Endothelial cell of umbilical vein (primary cell): ENCODE results near the gene MCL1. TPM values are rescaled to one million over a fixed set of nuclear protein-coding genes. Genes with fewer than 3 reads are reported as not detected.

ENCODE experiments used
- BruUV-seq: library from RNA; stranded (reverse); fragments of 400-500 nt; replicated peaks from 2 replicates; lab custom pipeline; 2021; lab: Mats Ljungman, UMichigan
- CTCF ChIA-PET: fragments of 300-600, 350-600 bp; sonication (Branson Sonifier 250); formaldehyde crosslinking; loops from one replicate; lab custom pipeline; 2021; ENCODE audit warnings: antibody characterized with exemption, inconsistent platforms; lab: Charles Lee
- POLR2A ChIA-PET: fragments of 300-600, 350-600 bp; sonication (Branson Sonifier 250); formaldehyde crosslinking; loops from one replicate; lab custom pipeline; 2021; ENCODE audit warnings: antibody characterized with exemption, inconsistent platforms; lab: Charles Lee
- DNase-seq: peaks from one replicate; pipeline ENCODE4 v3.0.0-alpha.2; 2011; ENCODE audit warnings: low read depth, low spot score
- FAIRE-seq: peaks from 2 replicates; lab custom pipeline; 2011; peaks lifted over from hg19 to GRCh38; lab: Jason Lieb, UNC
- H2AFZ ChIP-seq: 2 replicates; pipeline ENCODE4 v1.6.0; 2012; ENCODE audit warnings: low read depth, low read length, control low read depth, inconsistent platforms
- H3K27ac ChIP-seq: 2 replicates; pipeline ENCODE4 v1.5.1; 2011; ENCODE audit warnings: low read depth, mild to moderate bottlenecking, control low read depth, low read length, moderate library complexity; ENCODE audit not compliant: insufficient read depth
- H3K27me3 ChIP-seq, 2 experiments: 2 replicates each; pipeline versions ENCODE4 v1.6.0 to v1.6.1; 2011; ENCODE audit warnings: low read length in 2 of 2, mixed read lengths in 1 of 2; ENCODE audit not compliant: control insufficient read depth in 2 of 2, insufficient read depth in 2 of 2
- H3K36me3 ChIP-seq, 2 experiments: 2 replicates in 1 of 2; 3 replicates in 1 of 2; pipeline ENCODE4 v1.5.1; 2011; ENCODE audit warnings: low read length in 2 of 2, mild to moderate bottlenecking in 1 of 2, moderate library complexity in 1 of 2; ENCODE audit not compliant: control insufficient read depth in 2 of 2, insufficient read depth in 2 of 2; ENCODE audit errors: extremely low read depth in 1 of 2
- H3K4me1 ChIP-seq: 3 replicates; pipeline ENCODE4 v1.5.1; 2011; ENCODE audit warnings: mild to moderate bottlenecking, low read length; ENCODE audit not compliant: control insufficient read depth, insufficient read depth; ENCODE audit errors: extremely low read depth
- H3K4me2 ChIP-seq: 2 replicates; pipeline ENCODE4 v1.6.1; 2011; ENCODE audit warnings: low read length, control low read depth, mixed read lengths; ENCODE audit not compliant: insufficient read depth
- H3K4me3 ChIP-seq, 3 experiments: fragments of 200-600 bp in 1 of 3; sonication (generic), shearing (Covaris generic) in 1 of 3; replicated peaks in 1 of 3; 2 replicates each; pipeline ENCODE4 v1.5.1; 2011 to 2016; ENCODE audit warnings: control low read depth in 3 of 3, low read length in 3 of 3, mild to moderate bottlenecking in 2 of 3, inconsistent platforms in 1 of 3, low read depth in 1 of 3, moderate library complexity in 1 of 3; ENCODE audit not compliant: insufficient read depth in 1 of 3
- H3K79me2 ChIP-seq: 2 replicates; pipeline ENCODE4 v1.6.0; 2012; ENCODE audit warnings: low read length, inconsistent platforms; ENCODE audit not compliant: control insufficient read depth, insufficient read depth
- H3K9ac ChIP-seq: replicated peaks from 2 replicates; pipeline ENCODE3; 2011; ENCODE audit warnings: low read length, control low read depth; ENCODE audit not compliant: insufficient read depth; ENCODE audit errors: extremely low read depth
- H3K9me1 ChIP-seq: replicated peaks from 3 replicates; pipeline ENCODE4 v1.6.0; 2011; ENCODE audit warnings: mild to moderate bottlenecking, low read length; ENCODE audit not compliant: control insufficient read depth, insufficient read depth; ENCODE audit errors: extremely low read depth
- H3K9me3 ChIP-seq: replicated peaks from 2 replicates; pipeline ENCODE4 v1.5.1; 2012; ENCODE audit warnings: low read length, inconsistent platforms; ENCODE audit not compliant: control insufficient read depth, insufficient read depth
- H4K20me1 ChIP-seq: replicated peaks from 2 replicates; pipeline ENCODE3; 2011; ENCODE audit warnings: mild to moderate bottlenecking, low read length; ENCODE audit not compliant: control insufficient read depth, insufficient read depth; ENCODE audit errors: extremely low read depth
- GATA2 ChIP-seq: IDR thresholded peaks from 2 replicates; pipeline ENCODE4 v1.7.0; 2011; ENCODE audit warnings: low read depth, mild to moderate bottlenecking, moderate library complexity, mixed read lengths, low read length; ENCODE audit not compliant: insufficient read length, insufficient read depth
- JUN ChIP-seq: IDR thresholded peaks from 2 replicates; pipeline ENCODE4 v1.6.1; 2011; ENCODE audit warnings: borderline replicate concordance, low read depth; ENCODE audit not compliant: insufficient read length, insufficient read depth
- POLR2A ChIP-seq: IDR thresholded peaks from 2 replicates; pipeline ENCODE4 v1.6.1; 2012; ENCODE audit warnings: low read depth, mild to moderate bottlenecking, control low read depth, low read length
- POLR2AphosphoS5 ChIP-seq: IDR thresholded peaks from 2 replicates; pipeline ENCODE4 v1.6.1; 2012; ENCODE audit warnings: low read depth, mild to moderate bottlenecking, control low read depth, low read length, moderate library complexity; ENCODE audit not compliant: insufficient read depth
- dilution Hi-C: fragments of 300-500 bp; cut with MboI; formaldehyde crosslinking; loops from one replicate; pipeline ENCODE4 v1.15.0; 2019; ENCODE audit warnings: low sequenced_read_pairs; ENCODE audit not compliant: extremely low pct_ligation_motif_present
- intact Hi-C: fragments of 100-400 bp; cut with micrococcal nuclease; formaldehyde crosslinking; loops from one replicate; pipeline ENCODE4 v1.10.0; 2022
- polyA plus RNA-seq, 4 experiments: library from polyadenylated mRNA; depleted of rRNA in 3 of 4; stranded (reverse) in 3 of 4; unstranded in 1 of 4; fragments of >200 nt; gene quantifications; 2 replicates each; pipeline versions ENCODE4 v1.2.1 to v1.2.3, GENCODE V29; 2011 to 2012; ENCODE audit warnings: missing spikeins in 1 of 4
- total RNA-seq: library from RNA; stranded (reverse); gene quantifications from 2 replicates; pipeline ENCODE4 v1.2.3, GENCODE V29; 2021
- TF ChIP-seq, protein P1 (sequence below): IDR thresholded peaks from 2 replicates; pipeline ENCODE4 v1.6.1; 2011; ENCODE audit not compliant: insufficient read depth, insufficient read length
- TF ChIP-seq, protein P2 (sequence below), 2 donors: IDR thresholded peaks; 1 replicate in 1 of 2; 2 replicates in 1 of 2; pipeline ENCODE4 v1.5.1; 2011; ENCODE audit warnings: low read length in 2 of 2, mild to moderate bottlenecking in 2 of 2, moderate library complexity in 2 of 2, control low read depth in 1 of 2, inconsistent platforms in 1 of 2, low read depth in 1 of 2; ENCODE audit not compliant: insufficient read depth in 1 of 2; ENCODE audit errors: extremely low read depth in 1 of 2

Gene MCL1
- total and polyA plus RNA-seq, 2 donors (not counting 3 experiments of a cell fraction or from before 2014, with no cell fraction given) = 87.3 to 186 TPM

DNA sequence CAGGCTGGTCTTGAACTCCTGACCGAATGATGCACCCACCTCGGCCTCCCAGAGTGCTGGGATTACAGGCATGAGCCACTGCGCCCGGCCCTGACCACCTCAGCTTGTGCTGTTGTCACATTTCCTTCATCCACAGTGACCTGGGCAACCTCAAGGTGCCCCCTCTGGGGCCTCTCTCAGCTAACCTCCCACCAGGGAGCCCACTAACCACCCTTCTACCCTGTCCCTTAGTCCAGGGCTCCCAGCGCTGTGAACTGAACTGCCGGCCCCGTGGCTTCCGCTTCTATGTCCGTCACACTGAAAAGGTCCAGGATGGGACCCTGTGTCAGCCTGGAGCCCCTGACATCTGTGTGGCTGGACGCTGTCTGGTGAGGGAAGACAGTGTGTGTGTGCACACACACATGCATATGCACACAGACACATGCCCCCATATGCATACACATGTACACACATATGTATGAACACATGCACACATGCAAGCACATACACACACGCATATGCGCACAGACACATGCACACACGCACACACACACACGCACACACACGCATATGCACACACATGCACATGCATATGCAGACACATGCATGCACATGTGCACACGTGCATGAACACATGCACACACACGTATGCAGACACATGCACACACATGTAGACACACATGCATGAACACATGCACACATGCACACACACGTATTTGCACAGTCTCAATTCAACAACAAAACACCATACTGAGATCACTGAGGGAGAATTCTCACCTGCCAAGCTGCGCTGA, 24.0 kb downstream of the MCL1 start:
- no peaks in the 10 kb centered on the region for H3K9me1 ChIP-seq
- no peak overlapping the region for H3K9ac ChIP-seq
- peaks cover 0 to 4% of the 10 kb centered on the region in 2 experiments for H3K36me3 ChIP-seq
- TF ChIP-seq JUN (no peak), POLR2A (peak; percentile 34), GATA2 (no peak), POLR2AphosphoS5 (peak; percentile 1)
- TF ChIP-seq, protein P1, sequence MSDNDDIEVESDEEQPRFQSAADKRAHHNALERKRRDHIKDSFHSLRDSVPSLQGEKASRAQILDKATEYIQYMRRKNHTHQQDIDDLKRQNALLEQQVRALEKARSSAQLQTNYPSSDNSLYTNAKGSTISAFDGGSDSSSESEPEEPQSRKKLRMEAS = peak; percentile 76
- TF ChIP-seq, protein P2, sequence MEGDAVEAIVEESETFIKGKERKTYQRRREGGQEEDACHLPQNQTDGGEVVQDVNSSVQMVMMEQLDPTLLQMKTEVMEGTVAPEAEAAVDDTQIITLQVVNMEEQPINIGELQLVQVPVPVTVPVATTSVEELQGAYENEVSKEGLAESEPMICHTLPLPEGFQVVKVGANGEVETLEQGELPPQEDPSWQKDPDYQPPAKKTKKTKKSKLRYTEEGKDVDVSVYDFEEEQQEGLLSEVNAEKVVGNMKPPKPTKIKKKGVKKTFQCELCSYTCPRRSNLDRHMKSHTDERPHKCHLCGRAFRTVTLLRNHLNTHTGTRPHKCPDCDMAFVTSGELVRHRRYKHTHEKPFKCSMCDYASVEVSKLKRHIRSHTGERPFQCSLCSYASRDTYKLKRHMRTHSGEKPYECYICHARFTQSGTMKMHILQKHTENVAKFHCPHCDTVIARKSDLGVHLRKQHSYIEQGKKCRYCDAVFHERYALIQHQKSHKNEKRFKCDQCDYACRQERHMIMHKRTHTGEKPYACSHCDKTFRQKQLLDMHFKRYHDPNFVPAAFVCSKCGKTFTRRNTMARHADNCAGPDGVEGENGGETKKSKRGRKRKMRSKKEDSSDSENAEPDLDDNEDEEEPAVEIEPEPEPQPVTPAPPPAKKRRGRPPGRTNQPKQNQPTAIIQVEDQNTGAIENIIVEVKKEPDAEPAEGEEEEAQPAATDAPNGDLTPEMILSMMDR (IDR thresholded peaks at IDR 0.05; ENCODE audit: extremely low read depth in 1 of 2, insufficient read depth in 1 of 2, low read depth in 1 of 2, low read length in 2 of 2) = no peak
- ChIA-PET POLR2A (interaction anchor here (0.7 kb wide), 1 partner anchor 22 kb away, joined by 3 read pairs; no protein-coding TSS in a partner anchor), CTCF (no interaction called here)
- no peak overlapping the region for H3K4me2 ChIP-seq
- H3K79me2 ChIP-seq = peaks cover 4% of the 10 kb centered on the region
- DNase-seq (no peak), FAIRE-seq (no peak)
- H3K9me3 ChIP-seq = no peaks in the 10 kb centered on the region
- dilution Hi-C loops (no loop called here), intact Hi-C loops (no loop called here)
- BruUV-seq = no TSS peak
- no peak overlapping the region for H3K27ac ChIP-seq
- no peaks in the 10 kb centered on the region for H3K27me3 ChIP-seq
- H4K20me1 ChIP-seq = no peaks in the 10 kb centered on the region
- H2AFZ ChIP-seq = no peak overlapping the region
- no peak overlapping the region for H3K4me3 ChIP-seq
- H3K4me1 ChIP-seq = peaks cover 34% of the 10 kb centered on the region
